Gastrocnemius medialis (tissue), 4 donors: ENCODE data around the gene DYNC2H1. TPM values are rescaled to one million over a fixed set of nuclear protein-coding genes. Genes with fewer than 3 reads are reported as not detected.

ENCODE experiments used
- ATAC-seq, 2 donors: fragments of 150-250 bp; one replicate each; pipeline ENCODE4 v1.9.1; 2016
- DNase-seq, 2 donors: peaks; one replicate each; pipeline ENCODE4 v3.0.0-alpha.2; 2019
- H3K27ac ChIP-seq, 4 donors: fragments of 200-600 bp; sonication (generic); 1 replicate in 1 of 4; 2 replicates in 3 of 4; pipeline ENCODE4 v1.5.1; 2016 to 2018; ENCODE audit warnings: mild to moderate bottlenecking in 2 of 4, moderate library complexity in 1 of 4
- H3K27me3 ChIP-seq, 3 donors: fragments of 200-600 bp; sonication (generic) in 2 of 3; 1 replicate in 1 of 3; 2 replicates in 2 of 3; pipeline versions ENCODE4 v1.5.1 to v1.6.0; 2016 to 2019; ENCODE audit warnings: mild to moderate bottlenecking in 1 of 3, moderate library complexity in 1 of 3
- H3K36me3 ChIP-seq, 2 donors: fragments of 200-600 bp; sonication (generic) in 1 of 2; one replicate each; pipeline ENCODE4 v1.5.1; 2017 to 2018
- H3K4me1 ChIP-seq, 2 donors: fragments of 200-600 bp; sonication (generic) in 1 of 2; one replicate each; pipeline ENCODE4 v1.5.1; 2016 to 2017; ENCODE audit warnings: mild to moderate bottlenecking in 2 of 2
- H3K4me3 ChIP-seq, 4 donors: fragments of 200-600 bp; sonication (generic) in 3 of 4; 1 replicate in 1 of 4; 2 replicates in 3 of 4; pipeline ENCODE4 v1.5.1; 2016 to 2019; ENCODE audit warnings: mild to moderate bottlenecking in 2 of 4
- H3K9me3 ChIP-seq, 3 donors: fragments of 200-600 bp; sonication (generic) in 2 of 3; 1 replicate in 1 of 3; 2 replicates in 2 of 3; pipeline ENCODE4 v1.5.1; 2016 to 2019
- CTCF ChIP-seq, 5 experiments: fragments of 450-650 bp in 3 of 5; fragments of 200-600 bp in 2 of 5; sonication (generic) in 2 of 5; IDR thresholded peaks in 4 of 5; conservative IDR thresholded peaks in 1 of 5; 1 replicate in 4 of 5; 2 replicates in 1 of 5; pipeline ENCODE4 v1.5.1; 2016 to 2019; ENCODE audit warnings: antibody characterized with exemption in 5 of 5, mild to moderate bottlenecking in 3 of 5, moderate library complexity in 3 of 5
- POLR2A ChIP-seq, 2 donors: fragments of 450-650 bp; IDR thresholded peaks; one replicate each; pipeline ENCODE4 v1.6.1; 2017; ENCODE audit warnings: antibody characterized with exemption in 2 of 2, mild to moderate bottlenecking in 2 of 2, moderate library complexity in 2 of 2
- in situ Hi-C, 4 donors: fragments of 200-750 bp; cut with MboI; loops; one replicate each; pipeline versions ENCODE4 v1.15.0 to v1.8.0; 2017; ENCODE audit warnings: low sequenced_read_pairs in 4 of 4
- intact Hi-C: fragments of 100-400 bp; cut with DNase I; formaldehyde crosslinking; loops from one replicate; pipeline ENCODE4 v1.15.1; 2023; ENCODE audit warnings: low total_unique reads
- total RNA-seq, 4 donors: library from RNA; depleted of rRNA; stranded (reverse); fragments of >200 nt; gene quantifications; one replicate each; pipeline versions ENCODE4 v1.1.0 to v1.2.3, GENCODE V29; 2016

Gene DYNC2H1
- total RNA-seq, 4 donors from 2014 or later, result 1.7 to 2.2 (median 1.9) TPM

- H3K9me3 ChIP-seq, result no peaks in the 10 kb centered on the region
- no peaks in the 10 kb centered on the region for H3K36me3 ChIP-seq
- no peaks in the 10 kb centered on the region for H3K27me3 ChIP-seq
- H3K27ac ChIP-seq, result no peak overlapping the region
- DNase-seq (no peak), ATAC-seq (no peak)
- intact Hi-C loops (no loop called here), in situ Hi-C loops (no loop called here)
- no peak overlapping the region for H3K4me3 ChIP-seq
- H3K4me1 ChIP-seq, result no peaks in the 10 kb centered on the region
- no peak for TF ChIP-seq CTCF (IDR thresholded peaks at IDR 0.05 in 4 of 5, conservative IDR thresholded peaks at IDR 0.05 in 1 of 5)
- TF ChIP-seq POLR2A (IDR thresholded peaks at IDR 0.05), result no peak
Observed at GRCh38 chr11:103529181-103529684, 420.0 kb downstream of the DYNC2H1 start.

Other genes with a start within 250 kb of the DYNC2H1 start
- gene MMP12, start 234.4 kb upstream of the DYNC2H1 start, total RNA-seq, result not detected
- gene MMP13, start 153.7 kb upstream of the DYNC2H1 start, total RNA-seq, result not detected
- gene DCUN1D5, start 17.3 kb upstream of the DYNC2H1 start, total RNA-seq, result 10 to 100 TPM; 31.6 to 57.5 (median 50.8) TPM